ENCODE measurements around the gene TSSC4.

Gene TSSC4

DNA sequence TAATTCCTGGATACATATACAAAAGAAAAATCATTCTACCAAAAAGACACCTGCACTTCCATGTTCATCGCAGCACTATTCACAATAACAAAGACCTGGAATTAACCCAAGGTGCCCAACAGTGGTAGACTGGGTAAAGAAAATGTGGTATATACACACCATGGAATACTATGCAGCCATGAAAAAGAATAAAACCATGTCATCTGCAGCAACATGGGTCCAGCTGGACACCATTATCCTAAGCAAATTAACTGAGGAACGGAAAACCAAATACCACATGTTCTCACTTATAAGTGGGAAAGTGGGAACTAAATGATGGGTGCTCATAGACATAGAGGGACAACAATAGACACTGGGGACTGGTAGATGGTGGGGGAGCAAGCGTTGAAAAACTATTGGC is 39.3 kb downstream of the TSSC4 start:
- Histone ChIP-seq H3K9me3 (ENCODE audit: low read length) (no peaks in the 10 kb centered on the region), H3K36me3 (ENCODE audit: insufficient read depth, low read length) (no peaks in the 10 kb centered on the region), H4K20me1 (ENCODE audit: insufficient read depth, low read length) (no peaks in the 10 kb centered on the region), H3K27ac (ENCODE audit: low read depth, low read length, poor library complexity, severe bottlenecking) (no peak overlapping the region), H3K4me2 (ENCODE audit: low read length) (no peak overlapping the region), H3K9ac (ENCODE audit: low read length) (no peak overlapping the region), H3F3A (ENCODE audit: insufficient read depth, low read length) (no peaks in the 10 kb centered on the region), H3K4me3 (ENCODE audit: low read depth, low read length, poor library complexity, severe bottlenecking) (no peak overlapping the region), H2AFZ (ENCODE audit: low read length) (no peak overlapping the region), H3K9me2 (ENCODE audit: low read depth, low read length) (no peaks in the 10 kb centered on the region), H3K27me3 (ENCODE audit: insufficient read depth, low read length) (no peaks in the 10 kb centered on the region), H3K4me1 (ENCODE audit: insufficient read depth, low read length, severe bottlenecking) (no peaks in the 10 kb centered on the region), H3K79me2 (ENCODE audit: insufficient read depth, low read length) (no peaks in the 10 kb centered on the region)
- no peak for TF ChIP-seq EZH2 (IDR thresholded peaks at IDR 0.05; ENCODE audit: borderline replicate concordance, low read length)
- TF ChIP-seq CTCF (IDR thresholded peaks at IDR 0.05; ENCODE audit: low read length): no peak

DNA sequence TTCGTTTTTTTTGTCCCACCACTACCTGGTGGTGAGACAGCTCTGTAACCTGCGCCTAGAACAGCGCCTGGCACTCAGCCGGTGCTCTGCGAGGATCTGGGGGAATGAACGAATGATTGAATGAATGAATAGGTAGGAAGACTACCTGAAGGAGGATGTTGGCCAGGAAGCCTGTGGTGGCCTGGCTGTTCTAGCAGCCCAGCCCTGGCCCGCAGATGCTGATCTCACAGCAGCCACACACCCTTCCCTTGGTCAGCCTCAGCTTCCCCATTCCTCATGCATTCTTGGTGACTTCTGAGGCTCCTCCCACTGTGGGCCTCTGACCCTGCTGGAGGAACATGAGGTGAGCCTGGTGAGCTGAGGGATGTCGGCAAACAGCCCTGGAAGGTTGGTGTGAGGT is 40.1 kb downstream of the TSSC4 start:
- Histone ChIP-seq H2AFZ (ENCODE audit: low read length) (no peak overlapping the region), H3F3A (ENCODE audit: insufficient read depth, low read length) (no peaks in the 10 kb centered on the region), H3K4me2 (ENCODE audit: low read length) (no peak overlapping the region), H3K9me2 (ENCODE audit: low read depth, low read length) (no peaks in the 10 kb centered on the region), H3K36me3 (ENCODE audit: insufficient read depth, low read length) (no peaks in the 10 kb centered on the region), H3K27ac (ENCODE audit: low read depth, low read length, poor library complexity, severe bottlenecking) (no peak overlapping the region), H3K4me3 (ENCODE audit: low read depth, low read length, poor library complexity, severe bottlenecking) (no peak overlapping the region), H3K79me2 (ENCODE audit: insufficient read depth, low read length) (no peaks in the 10 kb centered on the region), H4K20me1 (ENCODE audit: insufficient read depth, low read length) (no peaks in the 10 kb centered on the region), H3K9me3 (ENCODE audit: low read length) (no peaks in the 10 kb centered on the region), H3K4me1 (ENCODE audit: insufficient read depth, low read length, severe bottlenecking) (no peaks in the 10 kb centered on the region), H3K27me3 (ENCODE audit: insufficient read depth, low read length) (no peaks in the 10 kb centered on the region), H3K9ac (ENCODE audit: low read length) (no peak overlapping the region)
- TF ChIP-seq EZH2 (IDR thresholded peaks at IDR 0.05; ENCODE audit: borderline replicate concordance, low read length) (no peak), CTCF (IDR thresholded peaks at IDR 0.05; ENCODE audit: low read length) (no peak)

- Histone ChIP-seq H3K4me2 (ENCODE audit: low read length) (no peak overlapping the region), H3K4me1 (ENCODE audit: insufficient read depth, low read length, severe bottlenecking) (no peaks in the 10 kb centered on the region), H3K4me3 (ENCODE audit: low read depth, low read length, poor library complexity, severe bottlenecking) (no peak overlapping the region), H3K9me3 (ENCODE audit: low read length) (no peaks in the 10 kb centered on the region), H4K20me1 (ENCODE audit: insufficient read depth, low read length) (no peaks in the 10 kb centered on the region), H3K27ac (ENCODE audit: low read depth, low read length, poor library complexity, severe bottlenecking) (no peak overlapping the region), H3K79me2 (ENCODE audit: insufficient read depth, low read length) (no peaks in the 10 kb centered on the region), H2AFZ (ENCODE audit: low read length) (no peak overlapping the region), H3K9ac (ENCODE audit: low read length) (no peak overlapping the region), H3K36me3 (ENCODE audit: insufficient read depth, low read length) (no peaks in the 10 kb centered on the region), H3K27me3 (ENCODE audit: insufficient read depth, low read length) (no peaks in the 10 kb centered on the region), H3F3A (ENCODE audit: insufficient read depth, low read length) (no peaks in the 10 kb centered on the region), H3K9me2 (ENCODE audit: low read depth, low read length) (no peaks in the 10 kb centered on the region)
- TF ChIP-seq CTCF (IDR thresholded peaks at IDR 0.05; ENCODE audit: low read length) (no peak), EZH2 (IDR thresholded peaks at IDR 0.05; ENCODE audit: borderline replicate concordance, low read length) (no peak)
These were observed 40.6 kb downstream of the TSSC4 start for GRCh38 chr11:2441171-2441570.
